Fibroblast of lung (primary cell): ENCODE results near the gene TPP2. TPM values are rescaled to one million over a fixed set of nuclear protein-coding genes. Genes with fewer than 3 reads are reported as not detected.

Experiments used
- DNase-seq, 2 donors: peaks; one replicate each; pipeline versions ENCODE4 v3.0.0 to v3.0.0-alpha.2; 2010; ENCODE audit warnings: low read depth in 2 of 2
- H2AFZ ChIP-seq: 2 replicates; pipeline ENCODE4 v1.5.1; 2012; ENCODE audit warnings: low read length, control low read depth, inconsistent platforms
- H3K27ac ChIP-seq: 2 replicates; pipeline ENCODE4 v1.5.1; 2011; ENCODE audit warnings: low read length, control low read depth; ENCODE audit not compliant: insufficient read depth
- H3K27me3 ChIP-seq: 2 replicates; pipeline ENCODE4 v1.5.1; 2011; ENCODE audit warnings: mild to moderate bottlenecking, low read length; ENCODE audit not compliant: control insufficient read depth, insufficient read depth
- H3K36me3 ChIP-seq: 2 replicates; pipeline ENCODE4 v1.5.1; 2011; ENCODE audit warnings: low read length; ENCODE audit not compliant: control insufficient read depth, insufficient read depth
- H3K4me1 ChIP-seq: 2 replicates; pipeline ENCODE4 v1.5.1; 2011; ENCODE audit warnings: low read length; ENCODE audit not compliant: control insufficient read depth, insufficient read depth; ENCODE audit errors: extremely low read depth
- H3K4me2 ChIP-seq: 2 replicates; pipeline ENCODE4 v1.5.1; 2011; ENCODE audit warnings: low read length, control low read depth; ENCODE audit not compliant: insufficient read depth; ENCODE audit errors: extremely low read depth
- H3K4me3 ChIP-seq, 4 experiments: fragments of 200-600 bp in 1 of 4; sonication (generic) in 1 of 4; replicated peaks in 1 of 4; 2 replicates each; pipeline ENCODE4 v1.5.1; 2011 to 2016; ENCODE audit warnings: low read length in 4 of 4, low read depth in 3 of 4, mild to moderate bottlenecking in 3 of 4, control low read depth in 2 of 4, inconsistent platforms in 1 of 4, mixed read lengths in 1 of 4; ENCODE audit not compliant: insufficient read depth in 1 of 4; ENCODE audit errors: control extremely low read depth in 1 of 4
- H3K79me2 ChIP-seq: 2 replicates; pipeline ENCODE4 v1.5.1; 2012; ENCODE audit warnings: mild to moderate bottlenecking, low read length, inconsistent platforms; ENCODE audit not compliant: control insufficient read depth, insufficient read depth
- H3K9ac ChIP-seq: 2 replicates; pipeline ENCODE4 v1.5.1; 2011; ENCODE audit warnings: mild to moderate bottlenecking, low read length, control low read depth; ENCODE audit not compliant: insufficient read depth
- H3K9me3 ChIP-seq: 2 replicates; pipeline ENCODE4 v1.5.1; 2012; ENCODE audit warnings: low read depth, low read length; ENCODE audit not compliant: control insufficient read depth, insufficient read depth
- H4K20me1 ChIP-seq: 2 replicates; pipeline ENCODE4 v1.5.1; 2011; ENCODE audit warnings: low read length; ENCODE audit not compliant: control insufficient read depth, insufficient read depth; ENCODE audit errors: extremely low read depth
- EZH2 ChIP-seq: IDR thresholded peaks from 2 replicates; pipeline ENCODE4 v1.5.1; 2012; ENCODE audit warnings: low read length, control low read depth, mild to moderate bottlenecking; ENCODE audit errors: missing control alignments
- polyA plus RNA-seq, 2 donors: library from polyadenylated mRNA; depleted of rRNA in 1 of 2; stranded (reverse) in 1 of 2; unstranded in 1 of 2; fragments of >200 nt; gene quantifications; 2 replicates each; pipeline ENCODE4 v1.2.1, GENCODE V29; 2011 to 2012; ENCODE audit warnings: missing spikeins in 1 of 2
- total RNA-seq: library from RNA; depleted of rRNA; stranded (reverse); fragments of >200 nt; gene quantifications from 2 replicates; pipeline ENCODE4 v1.2.1, GENCODE V29; 2014
- TF ChIP-seq, protein P1 (sequence below), 2 donors: IDR thresholded peaks in 1 of 2; conservative IDR thresholded peaks in 1 of 2; 1 replicate in 1 of 2; 2 replicates in 1 of 2; pipeline ENCODE4 v1.5.1; 2011 to 2012; ENCODE audit warnings: low read length in 2 of 2, control low read depth in 1 of 2, inconsistent platforms in 1 of 2, low read depth in 1 of 2, mild to moderate bottlenecking in 1 of 2

The TPP2 gene
- total and polyA plus RNA-seq, 2 donors (not counting 1 experiment from before 2014, with no cell fraction given), result 45.0 to 60.3 TPM

DNA sequence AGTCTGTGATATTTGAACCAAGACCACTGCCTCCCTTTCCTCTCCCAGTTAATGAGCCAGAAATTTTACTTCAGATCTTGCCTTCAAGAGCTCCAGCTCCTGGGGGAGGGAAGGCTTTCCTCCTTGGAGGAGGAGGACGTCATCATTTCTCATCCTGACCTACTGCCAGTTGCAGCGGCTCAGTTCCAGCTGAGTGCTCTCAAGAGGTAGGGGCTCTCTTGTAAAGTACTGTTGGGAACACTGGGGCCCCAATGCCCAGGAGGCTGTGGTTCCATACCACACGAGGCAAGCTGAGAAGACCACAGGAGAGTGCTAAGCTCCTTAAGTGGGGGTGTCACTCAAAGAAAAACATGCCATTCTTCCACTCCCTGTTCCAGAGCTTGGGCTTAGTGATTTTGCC, 61.9 kb downstream of the TPP2 start:
- H3K4me2 ChIP-seq, result no peak overlapping the region
- H3K9me3 ChIP-seq, result no peaks in the 10 kb centered on the region
- peaks cover 7% of the 10 kb centered on the region for H3K36me3 ChIP-seq
- peak in 1 of 2 donors; percentile 41 for DNase-seq
- no peak overlapping the region for H2AFZ ChIP-seq
- H3K79me2 ChIP-seq, result no peaks in the 10 kb centered on the region
- no peaks in the 10 kb centered on the region for H3K27me3 ChIP-seq
- no peak overlapping the region for H3K9ac ChIP-seq
- no peak overlapping the region for H3K4me3 ChIP-seq
- no peaks in the 10 kb centered on the region for H4K20me1 ChIP-seq
- H3K27ac ChIP-seq, result no peak overlapping the region
- TF ChIP-seq, protein P1, sequence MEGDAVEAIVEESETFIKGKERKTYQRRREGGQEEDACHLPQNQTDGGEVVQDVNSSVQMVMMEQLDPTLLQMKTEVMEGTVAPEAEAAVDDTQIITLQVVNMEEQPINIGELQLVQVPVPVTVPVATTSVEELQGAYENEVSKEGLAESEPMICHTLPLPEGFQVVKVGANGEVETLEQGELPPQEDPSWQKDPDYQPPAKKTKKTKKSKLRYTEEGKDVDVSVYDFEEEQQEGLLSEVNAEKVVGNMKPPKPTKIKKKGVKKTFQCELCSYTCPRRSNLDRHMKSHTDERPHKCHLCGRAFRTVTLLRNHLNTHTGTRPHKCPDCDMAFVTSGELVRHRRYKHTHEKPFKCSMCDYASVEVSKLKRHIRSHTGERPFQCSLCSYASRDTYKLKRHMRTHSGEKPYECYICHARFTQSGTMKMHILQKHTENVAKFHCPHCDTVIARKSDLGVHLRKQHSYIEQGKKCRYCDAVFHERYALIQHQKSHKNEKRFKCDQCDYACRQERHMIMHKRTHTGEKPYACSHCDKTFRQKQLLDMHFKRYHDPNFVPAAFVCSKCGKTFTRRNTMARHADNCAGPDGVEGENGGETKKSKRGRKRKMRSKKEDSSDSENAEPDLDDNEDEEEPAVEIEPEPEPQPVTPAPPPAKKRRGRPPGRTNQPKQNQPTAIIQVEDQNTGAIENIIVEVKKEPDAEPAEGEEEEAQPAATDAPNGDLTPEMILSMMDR (conservative IDR thresholded peaks at IDR 0.05 in 1 of 2, IDR thresholded peaks at IDR 0.05 in 1 of 2; ENCODE audit: low read depth in 1 of 2, low read length in 2 of 2), result no peak
- no peak for TF ChIP-seq EZH2
- no peaks in the 10 kb centered on the region for H3K4me1 ChIP-seq

DNA sequence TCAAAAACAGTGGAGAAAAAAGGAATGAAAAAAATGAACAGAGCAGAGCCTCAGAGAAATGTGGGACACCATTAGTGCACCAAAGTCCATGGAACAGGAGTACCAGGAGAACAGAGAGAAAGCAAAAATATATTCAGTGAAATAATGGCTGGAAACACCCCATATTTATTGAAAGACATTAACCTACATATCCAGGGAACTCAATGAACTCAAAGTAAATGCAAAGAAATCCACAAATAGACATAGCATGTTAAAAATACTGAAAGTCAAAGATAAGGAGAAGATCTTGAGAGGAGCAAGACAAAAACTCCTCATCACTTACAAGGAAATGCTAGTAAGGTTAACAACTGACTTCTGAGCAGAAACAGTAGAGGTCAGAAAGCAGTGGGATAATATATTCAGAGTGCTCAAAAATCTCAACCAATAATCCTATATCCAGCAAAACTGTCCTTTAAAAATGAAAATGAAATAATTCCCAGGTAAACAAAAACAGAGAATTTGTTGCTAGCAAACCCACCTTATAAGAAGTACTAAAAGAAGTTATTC, 62.5 kb downstream of the TPP2 start:
- Histone ChIP-seq H3K4me1 (no peaks in the 10 kb centered on the region), H3K27ac (no peak overlapping the region), H3K36me3 (peaks cover 7% of the 10 kb centered on the region), H3K79me2 (no peaks in the 10 kb centered on the region), H3K9ac (no peak overlapping the region), H3K9me3 (no peaks in the 10 kb centered on the region), H3K4me2 (no peak overlapping the region), H3K27me3 (no peaks in the 10 kb centered on the region), H3K4me3 (no peak overlapping the region), H2AFZ (no peak overlapping the region), H4K20me1 (no peaks in the 10 kb centered on the region)
- no peak for DNase-seq
- TF ChIP-seq EZH2, result no peak
- TF ChIP-seq, protein P1 (conservative IDR thresholded peaks at IDR 0.05 in 1 of 2, IDR thresholded peaks at IDR 0.05 in 1 of 2; ENCODE audit: low read depth in 1 of 2, low read length in 2 of 2), result no peak

DNA sequence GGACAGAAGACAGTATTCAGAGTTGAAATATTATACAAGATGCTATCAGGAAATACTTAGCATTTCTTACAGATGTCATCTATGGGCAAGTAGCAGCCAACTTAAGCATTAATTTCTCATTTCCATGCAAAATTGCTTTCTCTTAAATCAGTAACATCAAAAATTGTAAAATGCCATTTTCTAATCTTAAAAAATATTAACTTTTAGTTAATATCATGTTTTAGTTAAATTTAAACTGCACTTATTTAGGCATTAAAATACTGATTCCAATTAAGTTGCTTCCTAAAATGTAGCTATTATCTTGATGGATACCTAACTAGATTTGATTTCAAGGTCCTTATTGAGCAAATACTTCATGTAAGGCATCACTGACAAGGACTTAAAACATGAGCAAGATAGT, 70.2 kb downstream of the TPP2 start:
- TF ChIP-seq EZH2, result no peak
- TF ChIP-seq, protein P1 (conservative IDR thresholded peaks at IDR 0.05 in 1 of 2, IDR thresholded peaks at IDR 0.05 in 1 of 2; ENCODE audit: low read depth in 1 of 2, low read length in 2 of 2), result no peak

More for the DNA sequence above, 70.2 kb downstream of the TPP2 start:
- no peaks in the 10 kb centered on the region for H3K9me3 ChIP-seq
- H3K4me3 ChIP-seq, result no peak overlapping the region
- no peaks in the 10 kb centered on the region for H3K79me2 ChIP-seq
- H3K4me1 ChIP-seq, result no peaks in the 10 kb centered on the region
- H3K9ac ChIP-seq, result no peak overlapping the region
- no peak overlapping the region for H3K4me2 ChIP-seq
- peaks cover 4% of the 10 kb centered on the region for H3K36me3 ChIP-seq
- no peak overlapping the region for H2AFZ ChIP-seq
- no peaks in the 10 kb centered on the region for H3K27me3 ChIP-seq
- DNase-seq, result no peak
- no peak overlapping the region for H3K27ac ChIP-seq
- H4K20me1 ChIP-seq, result no peaks in the 10 kb centered on the region
